ENCODE data around the gene USP47. TPM values are rescaled to one million over a fixed set of nuclear protein-coding genes. Genes with fewer than 3 reads are reported as not detected.

Gene USP47
- total RNA-seq, 1 experiment from 2014 or later = 25.2 TPM

GRCh38 chr11:11940551-11940950 lies 98.8 kb downstream of the USP47 start:
- no peak for DNase-seq (ENCODE audit: low read depth)

DNA sequence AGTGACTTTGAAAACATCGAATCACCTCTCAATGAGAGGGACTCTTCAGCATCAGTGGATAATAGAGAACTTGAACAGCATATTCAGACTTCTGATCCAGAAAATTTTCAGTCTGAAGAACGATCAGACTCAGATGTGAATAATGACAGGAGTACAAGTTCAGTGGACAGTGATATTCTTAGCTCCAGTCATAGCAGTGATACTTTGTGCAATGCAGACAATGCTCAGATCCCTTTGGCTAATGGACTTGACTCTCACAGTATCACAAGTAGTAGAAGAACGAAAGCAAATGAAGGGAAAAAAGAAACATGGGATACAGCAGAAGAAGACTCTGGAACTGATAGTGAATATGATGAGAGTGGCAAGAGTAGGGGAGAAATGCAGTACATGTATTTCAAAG lies 100.9 kb downstream of the USP47 start:
- no peak for DNase-seq (ENCODE audit: low read depth)

- no peak for DNase-seq (ENCODE audit: low read depth)
Observed at GRCh38 chr11:11944444-11944843, 102.7 kb downstream of the USP47 start.

- no peak for DNase-seq (ENCODE audit: low read depth)
Observed at GRCh38 chr11:11946180-11946579, 104.4 kb downstream of the USP47 start.

GRCh38 chr11:11946878-11947277 lies 105.1 kb downstream of the USP47 start:
- no peak for DNase-seq (ENCODE audit: low read depth)

DNA sequence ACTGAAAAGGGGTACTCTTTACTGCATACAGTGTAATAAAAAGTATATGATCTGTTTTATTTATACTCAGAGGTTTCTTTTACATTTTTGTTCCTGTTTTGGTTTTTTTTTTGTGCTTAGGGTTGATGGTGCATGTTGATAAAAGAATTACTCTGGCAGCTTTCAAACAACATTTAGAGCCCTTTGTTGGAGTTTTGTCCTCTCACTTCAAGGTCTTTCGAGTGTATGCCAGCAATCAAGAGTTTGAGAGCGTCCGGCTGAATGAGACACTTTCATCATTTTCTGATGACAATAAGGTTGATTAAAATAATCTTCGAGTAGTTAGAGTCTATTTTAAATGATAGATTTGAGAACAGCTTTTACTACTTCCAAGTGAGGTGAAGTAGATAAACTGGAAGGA lies 106.1 kb downstream of the USP47 start:
- no peak for DNase-seq (ENCODE audit: low read depth)

DNA sequence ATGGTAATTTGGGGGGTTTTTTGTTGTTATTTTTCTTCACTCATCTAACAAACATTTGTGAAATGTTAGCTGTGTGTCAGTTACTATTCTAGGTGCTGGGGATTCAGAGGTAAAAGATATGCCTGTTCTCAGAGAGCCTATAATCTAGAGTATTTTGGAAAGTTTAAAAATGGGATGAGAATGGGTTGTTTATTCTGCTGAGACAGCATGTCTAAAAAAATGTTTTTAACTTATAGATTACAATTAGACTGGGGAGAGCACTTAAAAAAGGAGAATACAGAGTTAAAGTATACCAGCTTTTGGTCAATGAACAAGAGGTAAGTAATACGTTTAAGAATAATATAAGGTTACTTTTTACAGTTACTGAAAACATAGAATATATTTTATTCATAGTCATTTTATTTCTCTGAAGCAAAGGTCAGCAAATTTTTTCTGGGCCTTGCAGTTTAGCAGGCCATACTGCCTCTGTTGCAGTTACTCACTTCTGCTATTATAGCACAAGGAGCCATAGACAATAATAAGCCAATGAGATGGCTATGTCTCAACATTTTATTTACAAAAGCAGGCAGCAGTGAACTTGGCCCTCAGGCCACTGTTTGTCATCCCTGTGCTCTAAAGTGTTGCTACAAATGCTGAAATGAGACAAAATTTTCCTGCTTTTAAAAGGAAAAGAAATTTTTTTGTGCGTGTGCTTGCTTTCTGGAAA lies 106.6 kb downstream of the USP47 start:
- DNase-seq (ENCODE audit: low read depth) = no peak

DNA sequence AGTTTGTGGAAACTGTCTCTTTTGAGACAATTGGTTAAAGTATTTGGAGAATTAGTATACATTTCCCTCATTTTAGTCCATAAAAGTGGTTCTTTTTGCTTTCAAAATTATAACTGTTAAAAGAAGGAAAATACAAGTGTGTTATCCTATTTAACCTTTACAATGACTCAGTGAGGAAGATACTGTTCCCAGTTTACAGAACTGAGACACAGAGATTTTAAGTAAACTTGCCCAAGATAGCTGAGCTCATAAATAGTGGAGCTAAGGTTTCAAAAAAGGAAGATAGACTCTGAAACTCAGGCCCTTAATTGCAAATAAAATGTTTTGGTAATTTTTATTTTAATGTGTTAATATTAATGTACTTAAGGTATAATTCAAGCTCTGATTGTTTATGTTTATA lies 107.7 kb downstream of the USP47 start:
- no peak for DNase-seq (ENCODE audit: low read depth)

DNA sequence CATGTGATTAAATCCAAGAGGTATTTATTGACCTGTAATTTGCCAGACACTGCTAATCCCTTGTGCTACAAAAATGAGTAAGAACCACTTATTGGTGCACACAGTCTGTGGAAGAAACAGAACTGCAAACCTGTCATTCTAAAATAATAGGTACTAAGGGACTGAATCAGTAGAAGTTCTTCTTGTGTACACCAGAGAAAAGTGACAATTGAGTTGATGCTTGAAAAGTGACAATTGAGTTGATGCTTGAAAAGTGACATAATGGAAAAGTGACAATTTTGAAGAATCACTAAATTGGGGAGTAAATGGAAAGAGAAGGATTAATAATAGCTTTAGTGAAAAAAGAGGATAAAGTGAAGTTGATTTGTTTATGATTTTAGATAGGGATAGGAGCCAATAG lies 110.3 kb downstream of the USP47 start:
- DNase-seq (ENCODE audit: low read depth) = no peak

GRCh38 chr11:11956006-11956405 lies 114.2 kb downstream of the USP47 start:
- peak; percentile 35 for DNase-seq (ENCODE audit: low read depth)

- no peak for DNase-seq (ENCODE audit: low read depth)
Observed at GRCh38 chr11:11958403-11959231, 116.8 kb downstream of the USP47 start.

GRCh38 chr11:11959601-11960000 lies 117.8 kb downstream of the USP47 start:
- no peak for DNase-seq (ENCODE audit: low read depth)

DNA sequence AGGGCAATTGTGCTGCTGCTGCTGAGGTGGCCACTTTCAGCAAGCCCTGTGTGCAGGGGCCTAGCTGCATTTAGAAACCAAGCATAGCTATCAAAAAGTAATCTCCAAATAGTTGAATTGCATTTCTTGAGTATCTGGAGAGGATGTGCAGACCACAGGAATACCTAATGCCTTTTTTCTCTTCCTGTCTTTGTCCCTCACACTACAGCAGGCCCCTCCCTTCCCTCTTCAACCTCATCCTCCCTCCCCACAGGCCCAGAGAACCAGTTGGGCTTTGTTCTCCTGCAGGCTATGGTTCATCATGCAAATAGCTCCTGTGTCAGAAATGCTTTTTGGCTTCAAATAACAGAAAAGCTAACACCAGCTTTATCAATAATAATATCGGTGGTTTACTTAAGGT lies 118.9 kb downstream of the USP47 start:
- DNase-seq (ENCODE audit: low read depth) = no peak

- DNase-seq (ENCODE audit: low read depth) = no peak
Observed at GRCh38 chr11:11961399-11962028, 119.7 kb downstream of the USP47 start.

DNA sequence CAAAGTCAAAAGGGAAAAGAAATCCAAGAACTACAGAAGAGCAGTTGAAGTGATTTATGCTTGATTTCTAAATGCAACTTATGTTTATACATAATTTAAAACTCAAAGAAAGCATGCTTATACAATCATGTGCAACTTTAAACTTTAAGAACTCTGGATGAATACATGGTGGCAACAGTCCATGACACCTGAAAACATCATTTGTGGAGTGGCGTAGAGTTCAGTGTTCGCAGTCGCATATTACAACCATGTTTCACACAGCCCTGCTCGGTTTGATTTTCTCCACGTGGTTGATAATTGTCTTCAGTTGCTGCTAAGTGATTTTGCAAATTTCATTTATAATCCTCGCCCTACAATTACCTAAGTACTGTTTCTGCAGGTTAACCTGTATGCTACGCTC lies 121.3 kb downstream of the USP47 start:
- no peak for DNase-seq (ENCODE audit: low read depth)

DNA sequence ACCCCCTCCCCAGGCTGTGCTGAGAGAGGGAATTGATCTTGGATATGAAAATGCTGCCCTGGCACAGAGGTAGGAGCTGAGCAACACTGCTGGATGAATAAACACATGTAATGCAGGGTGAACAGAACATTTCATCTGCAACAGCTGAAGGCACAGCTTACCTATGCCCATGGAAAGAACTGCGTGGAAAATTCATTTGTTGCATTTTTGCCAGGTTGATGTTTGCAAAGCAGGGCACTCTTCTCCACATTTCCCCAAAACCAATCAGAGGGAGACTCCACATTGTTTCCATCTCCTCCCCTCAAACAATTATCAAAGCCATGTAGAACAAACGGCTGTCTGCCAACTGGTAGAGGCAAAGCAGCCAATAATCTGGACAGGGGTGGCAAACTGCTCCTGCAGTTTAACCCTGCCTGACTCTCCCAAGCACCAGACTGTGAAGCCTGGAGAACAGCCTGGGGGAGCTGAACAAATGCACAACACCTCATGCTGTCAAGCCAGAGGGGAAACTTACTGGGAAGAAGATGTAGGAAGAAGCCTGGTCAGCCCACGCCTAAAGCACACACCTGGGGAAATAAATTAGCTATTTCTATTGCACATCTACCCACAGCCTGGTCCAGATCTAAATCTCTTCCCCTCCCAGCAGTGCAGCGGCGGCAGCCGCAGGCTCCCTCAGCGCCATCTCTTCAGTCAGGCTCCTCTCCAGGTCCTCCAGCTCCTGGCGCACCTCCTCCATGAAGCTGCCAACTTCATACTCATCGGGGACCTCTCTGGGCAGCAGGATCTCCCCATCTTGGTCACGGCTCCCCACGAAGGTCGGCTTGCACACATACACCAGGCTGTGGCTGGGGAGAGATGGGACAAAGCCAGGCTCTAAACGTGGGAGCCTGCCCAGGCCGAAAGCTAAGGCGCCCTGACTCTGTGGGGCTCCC lies 122.3 kb downstream of the USP47 start:
- no peak for DNase-seq (ENCODE audit: low read depth)

- DNase-seq (ENCODE audit: low read depth) = no peak
Observed at GRCh38 chr11:11964774-11965150, 123.0 kb downstream of the USP47 start.

GRCh38 chr11:11965192-11965591 lies 123.4 kb downstream of the USP47 start:
- no peak for DNase-seq (ENCODE audit: low read depth)

- no peak for DNase-seq (ENCODE audit: low read depth)
Observed at GRCh38 chr11:11965656-11966353, 124.0 kb downstream of the USP47 start.

DNA sequence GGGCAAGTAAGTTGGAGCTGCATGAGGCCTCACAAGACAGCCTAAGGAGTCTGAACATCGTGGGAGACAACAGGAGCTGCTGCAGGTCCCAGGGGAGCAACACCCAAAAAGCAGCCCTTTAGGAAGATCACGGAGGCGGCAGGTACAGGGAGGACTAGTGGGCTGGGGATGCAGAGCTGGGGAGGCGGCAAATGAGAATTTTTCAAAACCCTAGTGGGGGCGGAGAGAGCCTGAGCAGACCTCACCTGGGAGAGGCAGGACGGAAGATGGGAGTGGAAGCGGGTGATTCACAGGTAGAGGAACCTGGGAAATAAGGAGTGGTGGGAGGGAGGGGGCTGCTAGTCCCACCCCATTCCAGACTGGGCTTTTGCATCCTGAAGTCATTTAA lies 124.6 kb downstream of the USP47 start:
- DNase-seq (ENCODE audit: low read depth) = no peak

All from RPMI7951 (cell line).